HG03439 (cell line): ENCODE measurements around the gene KLRC4.
"Not testable (repeated sequence)": the region's sequence is repeated elsewhere in the genome, so short reads cannot be mapped to it uniquely, and the experiment has no call there.

ENCODE experiments used
- ATAC-seq: cut with Tn5 transposase; IDR thresholded peaks from one replicate; pipeline ENCODE4 v1.9.1; 2021; ENCODE audit warnings: mild to moderate bottlenecking, moderate library complexity; ENCODE audit not compliant: unreplicated experiment

Gene KLRC4

DNA sequence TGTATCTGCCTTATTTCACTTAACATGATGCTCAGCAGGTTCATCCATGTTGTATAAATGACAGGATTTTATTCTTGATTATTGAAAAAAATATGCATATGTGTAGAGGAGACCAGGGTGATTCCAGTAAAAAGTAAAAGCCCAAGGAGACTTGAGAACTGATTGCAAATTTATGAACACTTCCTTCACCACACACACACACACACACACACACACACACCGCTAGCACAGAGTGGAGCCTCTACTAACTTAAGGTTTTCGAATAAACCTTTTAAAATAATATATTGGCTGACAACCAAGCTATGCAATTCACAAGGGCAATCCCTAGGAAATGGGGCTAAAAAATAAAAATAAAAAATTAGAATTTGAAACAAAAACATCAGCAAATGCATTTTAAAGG, 11.4 kb downstream of the KLRC4 start:
- no peak for ATAC-seq

- ATAC-seq = no peak
These were observed 12.3 kb downstream of the KLRC4 start for GRCh38 chr12:10397296-10397695.

GRCh38 chr12:10396176-10396575, 13.4 kb downstream of the KLRC4 start:
- ATAC-seq = not testable (repeated sequence)

DNA sequence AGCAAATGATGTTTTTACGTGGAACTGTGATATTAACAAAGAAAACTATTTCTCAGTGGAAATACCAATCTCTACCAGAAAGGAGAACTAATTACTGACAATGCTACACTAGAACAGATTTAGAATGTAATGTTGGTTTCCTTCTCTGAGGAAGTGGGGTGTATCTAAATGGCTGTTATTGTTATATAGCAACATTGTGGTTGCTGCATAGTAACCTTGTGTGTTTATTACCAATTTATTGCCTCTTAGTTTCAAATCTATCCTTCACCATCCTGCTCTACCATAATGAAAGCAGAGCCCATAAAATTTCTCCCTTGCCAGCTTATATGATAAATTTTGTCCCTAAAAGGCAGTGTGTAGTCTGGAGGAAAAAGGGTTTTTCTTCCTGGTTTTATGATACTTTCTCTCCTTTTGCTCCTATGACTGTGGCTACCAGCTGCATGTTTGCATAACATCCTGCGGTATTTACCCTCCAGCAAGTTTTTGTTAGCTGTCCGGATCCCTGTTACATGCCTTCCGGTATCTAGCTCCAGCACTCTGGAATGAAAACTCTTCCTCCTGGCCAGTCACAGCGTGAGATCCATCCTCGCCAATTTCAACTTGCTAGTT, 14.1 kb downstream of the KLRC4 start:
- ATAC-seq = no peak

DNA sequence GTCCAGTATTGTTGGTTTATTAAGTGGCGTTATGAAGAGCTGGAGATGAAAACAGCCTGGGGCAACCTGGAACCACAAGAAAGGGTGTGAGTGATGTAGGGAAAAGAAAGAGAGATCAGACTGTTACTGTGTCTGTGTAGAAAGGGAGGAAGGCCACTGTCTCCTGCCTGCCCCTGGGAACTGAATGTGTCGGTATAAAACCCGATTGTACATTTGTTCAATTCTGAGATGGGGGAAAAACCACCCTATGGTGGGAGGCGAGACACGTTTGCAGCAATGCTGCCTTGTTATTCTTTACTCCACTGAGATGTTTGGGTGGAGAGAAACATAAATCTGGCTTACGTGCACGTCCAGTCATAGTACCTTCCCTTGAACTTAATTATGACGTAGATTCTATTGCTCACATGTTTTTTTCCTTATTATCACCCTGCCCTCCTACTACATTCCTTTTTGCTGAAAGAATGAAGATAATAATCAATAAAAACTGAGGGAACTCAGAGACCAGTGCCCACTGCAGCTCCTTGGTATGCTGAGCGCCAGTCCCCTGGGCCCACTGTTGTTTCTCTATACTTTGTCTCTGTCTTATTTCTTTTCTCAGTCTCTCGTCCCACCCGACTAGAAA, 14.9 kb downstream of the KLRC4 start:
- not testable (repeated sequence) for ATAC-seq

GRCh38 chr12:10393291-10393690, 16.3 kb downstream of the KLRC4 start:
- ATAC-seq = no peak

DNA sequence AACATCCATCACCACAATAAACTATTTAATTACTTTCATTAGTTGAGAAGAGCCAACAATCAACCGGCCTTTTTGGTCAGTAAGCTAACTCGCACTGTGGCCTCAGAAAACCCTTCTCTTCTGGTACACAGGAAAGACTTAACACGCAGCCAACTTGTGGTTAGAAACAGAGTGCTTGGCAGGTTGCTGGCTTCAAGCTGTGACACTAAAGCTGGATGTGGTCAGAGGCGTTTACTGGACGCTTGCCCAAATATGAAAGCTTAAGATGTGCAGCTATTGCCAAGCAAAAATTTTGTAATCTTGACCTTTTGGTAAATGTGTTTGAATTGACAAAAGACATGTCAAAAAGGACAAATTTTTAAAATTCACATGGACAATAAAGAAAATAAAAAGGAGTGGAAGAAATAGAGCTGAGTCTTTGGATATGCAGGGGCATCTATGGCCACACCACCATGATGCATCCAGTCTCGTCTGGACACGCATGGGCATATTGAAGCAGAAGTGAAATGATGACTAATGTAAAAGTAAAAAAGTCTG, 17.1 kb downstream of the KLRC4 start:
- peak; percentile 67 for ATAC-seq

- ATAC-seq = not testable (repeated sequence)
These were observed 18.6 kb downstream of the KLRC4 start for GRCh38 chr12:10390991-10391390.

GRCh38 chr12:10389904-10390303, 19.7 kb downstream of the KLRC4 start, which contains the start of gene KLRK1:
KLRK1 (minus strand) TSS chr12:10390041; CDS start chr12:10388810, 1,231 bp downstream.
- no peak for ATAC-seq

DNA sequence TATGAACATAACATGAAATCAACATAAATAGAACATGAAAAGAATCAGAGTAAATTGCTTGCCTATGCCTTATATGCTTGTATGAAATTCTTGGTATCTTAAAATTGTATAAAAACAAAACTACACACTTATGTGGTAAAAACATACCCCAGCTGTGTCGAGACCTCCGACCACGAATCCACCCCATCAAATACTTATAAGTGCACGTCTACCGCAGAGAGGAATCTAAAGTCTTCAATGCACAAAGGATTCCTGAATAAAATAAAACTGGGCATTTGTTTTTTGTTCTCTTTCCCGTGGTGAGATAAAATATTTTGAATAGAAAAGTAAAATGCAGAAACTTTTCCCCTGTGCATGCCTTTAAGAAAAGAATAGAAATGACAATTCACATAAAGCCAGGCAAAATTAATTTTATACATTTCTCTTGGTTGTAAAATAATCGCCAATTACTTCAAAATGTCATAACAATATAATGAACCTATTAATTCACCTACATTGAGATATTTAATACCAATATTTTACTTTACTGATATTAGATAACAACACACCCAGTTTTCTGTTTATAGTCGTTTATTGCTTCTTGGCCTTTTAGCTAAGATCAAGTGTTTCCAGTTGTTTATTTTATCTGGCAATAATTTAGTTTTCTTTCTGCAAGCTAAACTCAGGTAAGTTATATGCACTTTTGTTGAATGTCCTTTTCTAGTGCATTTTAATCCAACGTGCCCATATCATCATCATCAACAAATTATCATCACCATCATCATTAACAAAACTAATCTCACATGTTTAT, 20.7 kb downstream of the KLRC4 start:
- no peak for ATAC-seq

DNA sequence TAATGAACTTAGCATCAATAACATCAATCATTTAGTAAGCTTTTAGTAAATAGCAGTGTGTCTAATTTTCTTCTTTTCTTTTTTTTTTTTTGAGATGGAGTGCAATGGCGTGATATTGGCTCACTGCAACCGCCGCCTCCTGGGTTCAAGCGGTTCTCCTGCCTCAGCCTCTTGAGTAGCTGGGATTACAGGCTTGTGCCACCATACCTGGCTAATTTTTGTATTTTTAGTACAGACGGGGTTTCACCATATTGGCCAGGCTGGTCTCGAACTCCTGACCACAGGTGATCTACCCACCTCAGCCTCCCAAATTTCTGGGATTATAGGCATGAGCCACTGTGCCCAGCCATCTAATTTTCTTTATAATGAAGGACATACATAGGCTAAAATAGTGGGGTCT, 22.1 kb downstream of the KLRC4 start:
- ATAC-seq = not testable (repeated sequence)

DNA sequence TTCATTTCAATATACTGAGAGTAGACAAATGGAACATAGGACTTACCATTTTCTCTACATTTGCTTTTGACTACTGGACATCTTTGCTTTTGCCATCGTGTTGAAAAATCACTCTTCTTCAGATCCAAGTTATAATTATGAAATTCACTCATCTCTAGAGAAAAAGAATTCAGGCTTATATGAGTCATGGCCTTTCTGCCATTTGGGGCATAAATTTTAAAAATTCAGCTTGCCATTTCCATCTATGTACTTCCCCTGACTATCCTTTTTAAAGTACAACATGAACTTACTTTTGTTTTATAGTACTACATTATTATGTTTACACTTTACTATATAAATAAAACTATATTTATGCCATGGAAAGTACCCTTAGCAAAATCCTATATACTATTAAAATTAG, 22.7 kb downstream of the KLRC4 start:
- ATAC-seq = no peak

- no peak for ATAC-seq
These were observed 24.4 kb downstream of the KLRC4 start for GRCh38 chr12:10385166-10385613.

- no peak for ATAC-seq
These were observed 25.4 kb downstream of the KLRC4 start for GRCh38 chr12:10384191-10384590.

GRCh38 chr12:10381928-10382628, 27.5 kb downstream of the KLRC4 start:
- no peak for ATAC-seq

DNA sequence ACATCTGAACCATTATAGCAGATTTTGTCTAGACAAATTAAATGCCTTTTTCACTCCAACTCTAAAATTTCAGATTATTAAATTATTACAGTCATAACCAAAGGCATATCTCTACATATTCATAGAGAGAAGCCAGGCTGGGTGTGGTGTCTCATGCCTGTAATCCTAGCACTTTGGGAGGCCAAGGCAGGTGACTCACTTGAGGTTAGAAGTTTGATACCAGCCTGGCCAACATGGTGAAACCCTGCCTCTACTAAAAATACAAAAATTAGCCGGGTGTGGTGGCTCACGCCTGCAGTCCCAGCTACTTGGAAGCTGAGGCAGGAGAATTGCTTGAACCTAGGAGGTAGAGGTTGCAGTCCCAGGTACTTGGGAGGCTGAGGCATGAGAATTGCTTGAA, 30.8 kb downstream of the KLRC4 start:
- ATAC-seq = not testable (repeated sequence)

- no peak for ATAC-seq
These were observed 34.9 kb downstream of the KLRC4 start for GRCh38 chr12:10374624-10375018.

GRCh38 chr12:10372559-10372958, 37.0 kb downstream of the KLRC4 start:
- ATAC-seq = no peak

- not testable (repeated sequence) for ATAC-seq
These were observed 37.5 kb downstream of the KLRC4 start for GRCh38 chr12:10371893-10372535.
